ENCODE results near the gene GJC1. TPM values are rescaled to one million over a fixed set of nuclear protein-coding genes. Genes with fewer than 3 reads are reported as not detected.

The GJC1 gene
- total and polyA plus RNA-seq, 9 of the 15 experiments (the other 6 are each of a cell fraction or from before 2014, with no cell fraction given): 0.04 to 1.4 (median 0.18) TPM; not detected in 1

GRCh38 chr17:44775136-44775837 lies 54.8 kb downstream of the GJC1 start (continued):
- TF ChIP-seq, protein P1, sequence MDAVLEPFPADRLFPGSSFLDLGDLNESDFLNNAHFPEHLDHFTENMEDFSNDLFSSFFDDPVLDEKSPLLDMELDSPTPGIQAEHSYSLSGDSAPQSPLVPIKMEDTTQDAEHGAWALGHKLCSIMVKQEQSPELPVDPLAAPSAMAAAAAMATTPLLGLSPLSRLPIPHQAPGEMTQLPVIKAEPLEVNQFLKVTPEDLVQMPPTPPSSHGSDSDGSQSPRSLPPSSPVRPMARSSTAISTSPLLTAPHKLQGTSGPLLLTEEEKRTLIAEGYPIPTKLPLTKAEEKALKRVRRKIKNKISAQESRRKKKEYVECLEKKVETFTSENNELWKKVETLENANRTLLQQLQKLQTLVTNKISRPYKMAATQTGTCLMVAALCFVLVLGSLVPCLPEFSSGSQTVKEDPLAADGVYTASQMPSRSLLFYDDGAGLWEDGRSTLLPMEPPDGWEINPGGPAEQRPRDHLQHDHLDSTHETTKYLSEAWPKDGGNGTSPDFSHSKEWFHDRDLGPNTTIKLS (IDR thresholded peaks at IDR 0.05; ENCODE audit: borderline replicate concordance, low read depth): no peak
- no peak for TF ChIP-seq WHSC1 (IDR thresholded peaks at IDR 0.05; ENCODE audit: low read length)
- TF ChIP-seq ZNF644 (tag; IDR thresholded peaks at IDR 0.05; ENCODE audit: low read depth): no peak
- TF ChIP-seq ARID2 (IDR thresholded peaks at IDR 0.05): no peak
- TF ChIP-seq TAF7 (tag; IDR thresholded peaks at IDR 0.05): no peak
- no peak for TF ChIP-seq HEY1 (CRISPR knock-in tag; IDR thresholded peaks at IDR 0.05; ENCODE audit: borderline replicate concordance)
- TF ChIP-seq DPF2 (IDR thresholded peaks at IDR 0.05): no peak
- no peak for TF ChIP-seq RBM15 (IDR thresholded peaks at IDR 0.05; ENCODE audit: insufficient read depth, low read length)
- no peak for TF ChIP-seq IRF9 (tag; IDR thresholded peaks at IDR 0.05)
